Dedifferentiated amniotic fluid mesenchymal stem cell (primary cell): Measurements from ENCODE around the gene ATP13A4.

ENCODE experiments used
- DNase-seq: peaks from one replicate; pipeline ENCODE4 v3.0.0-alpha.2; 2016; ENCODE audit errors: extremely low spot score

Gene ATP13A4

GRCh38 chr3:193491026-193491425, 63.7 kb downstream of the ATP13A4 start:
- no peak for DNase-seq

GRCh38 chr3:193490580-193490979, 64.1 kb downstream of the ATP13A4 start:
- DNase-seq, result no peak

GRCh38 chr3:193489949-193490348, 64.7 kb downstream of the ATP13A4 start:
- no peak for DNase-seq

- no peak for DNase-seq
These were observed 66.0 kb downstream of the ATP13A4 start for GRCh38 chr3:193488741-193489140.

- no peak for DNase-seq
These were observed 70.6 kb downstream of the ATP13A4 start for GRCh38 chr3:193483988-193484539.

GRCh38 chr3:193481436-193481835, 73.3 kb downstream of the ATP13A4 start:
- DNase-seq, result no peak

DNA sequence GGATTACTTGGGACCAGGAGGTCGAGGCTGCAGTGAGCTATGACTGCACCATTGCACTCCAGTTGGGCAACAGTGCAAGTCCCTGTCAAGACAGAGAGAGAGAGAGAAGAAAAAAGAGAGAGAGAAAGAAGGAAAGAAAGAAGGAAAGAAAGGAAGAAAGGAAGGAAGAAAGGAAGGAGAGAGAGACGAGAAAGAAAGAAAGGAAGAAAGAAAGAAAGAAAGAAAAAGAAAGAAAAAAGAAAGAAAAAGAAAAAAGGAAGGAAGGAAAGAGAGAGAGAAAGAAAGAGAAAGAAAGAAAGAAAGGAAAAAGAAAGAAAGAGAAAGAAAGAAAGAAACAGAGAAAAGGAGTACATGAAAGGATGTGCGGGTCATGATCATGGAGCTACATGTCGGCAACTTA, 80.2 kb downstream of the ATP13A4 start:
- no peak for DNase-seq

DNA sequence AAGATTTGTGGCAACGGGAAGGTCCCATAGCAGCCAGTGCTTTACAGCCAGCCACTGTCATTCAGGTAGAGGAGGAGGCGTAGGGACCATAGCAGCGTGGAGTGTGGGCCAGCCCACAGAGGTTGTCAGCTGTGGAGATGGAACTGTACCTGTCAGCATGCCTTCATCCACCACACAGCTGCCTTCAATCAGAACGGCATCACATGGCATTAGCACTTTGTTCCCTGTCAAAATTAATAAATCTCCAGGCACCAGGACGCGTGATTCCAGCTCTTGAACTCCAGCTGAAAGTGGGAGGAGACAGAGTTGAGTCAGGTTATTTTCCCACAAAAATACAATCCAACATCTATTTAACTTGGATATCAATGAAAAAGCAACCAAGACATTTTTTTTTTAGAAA, 84.0 kb downstream of the ATP13A4 start:
- no peak for DNase-seq

DNA sequence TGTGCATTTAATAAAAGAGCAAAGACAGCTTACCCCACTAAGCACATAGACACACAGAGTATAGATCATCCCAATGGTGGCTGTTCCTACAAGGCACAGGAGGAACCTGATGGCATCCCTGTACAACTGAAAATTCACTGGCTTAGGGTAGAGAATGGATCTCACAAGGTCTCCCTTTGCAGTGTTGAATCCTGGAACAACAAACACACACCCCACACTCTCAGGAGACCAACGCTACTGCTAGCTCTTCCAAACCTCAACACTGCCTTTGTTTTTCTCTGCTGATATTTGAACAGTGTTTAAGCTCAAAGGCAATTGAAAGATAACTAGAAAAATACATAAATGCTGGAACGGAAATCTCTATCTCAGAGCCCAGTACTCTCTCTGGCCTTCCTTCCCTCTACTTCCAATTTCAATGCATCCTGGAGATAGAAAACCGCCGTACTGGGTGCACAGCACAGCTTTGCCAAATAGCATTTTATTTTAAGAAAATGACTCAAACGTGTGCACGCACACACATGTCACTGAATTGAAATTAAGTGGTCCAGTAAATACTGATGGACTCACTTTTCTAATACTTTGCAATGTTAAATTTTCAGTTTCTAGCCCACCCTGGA, 88.6 kb downstream of the ATP13A4 start:
- DNase-seq, result no peak

GRCh38 chr3:193464889-193465288, 89.8 kb downstream of the ATP13A4 start:
- DNase-seq, result no peak

DNA sequence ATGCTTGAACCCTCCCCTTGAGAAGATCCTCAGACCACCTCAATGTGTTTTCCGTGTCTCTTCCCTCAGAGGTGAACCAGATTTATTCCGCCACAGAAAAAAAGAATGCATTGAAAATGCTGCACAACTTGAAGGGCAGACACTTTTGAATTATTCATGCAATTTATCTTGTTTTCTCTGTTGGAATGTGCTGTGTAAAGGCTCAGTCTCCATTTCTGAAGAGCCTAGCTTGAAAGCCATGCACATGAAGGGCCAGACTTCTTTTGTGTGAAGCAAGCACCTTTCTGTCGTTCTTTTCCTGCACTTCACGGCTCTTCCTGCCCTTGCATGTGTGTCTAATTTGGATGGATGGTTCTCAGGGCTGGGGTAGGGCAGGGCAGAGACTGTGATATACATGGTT, 97.2 kb downstream of the ATP13A4 start:
- no peak for DNase-seq

DNA sequence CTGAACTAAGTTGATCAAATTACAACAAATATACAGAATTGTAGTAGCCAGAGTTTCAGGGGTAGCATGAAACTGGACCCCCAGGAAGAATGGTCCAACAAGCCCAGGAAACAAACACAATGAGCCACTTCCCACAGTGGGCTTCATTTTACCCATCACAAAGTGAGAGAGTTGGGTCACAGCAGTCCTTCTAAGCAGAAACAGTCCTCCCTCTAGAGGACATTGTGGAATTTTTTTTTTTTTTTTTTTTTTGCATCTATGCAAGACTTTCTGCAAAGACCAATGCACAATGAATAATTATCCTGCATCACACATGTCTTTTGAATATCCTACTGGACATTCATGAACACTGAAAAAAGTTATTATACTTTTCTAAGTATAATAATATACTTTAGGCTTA, 102.4 kb downstream of the ATP13A4 start:
- no peak for DNase-seq

DNA sequence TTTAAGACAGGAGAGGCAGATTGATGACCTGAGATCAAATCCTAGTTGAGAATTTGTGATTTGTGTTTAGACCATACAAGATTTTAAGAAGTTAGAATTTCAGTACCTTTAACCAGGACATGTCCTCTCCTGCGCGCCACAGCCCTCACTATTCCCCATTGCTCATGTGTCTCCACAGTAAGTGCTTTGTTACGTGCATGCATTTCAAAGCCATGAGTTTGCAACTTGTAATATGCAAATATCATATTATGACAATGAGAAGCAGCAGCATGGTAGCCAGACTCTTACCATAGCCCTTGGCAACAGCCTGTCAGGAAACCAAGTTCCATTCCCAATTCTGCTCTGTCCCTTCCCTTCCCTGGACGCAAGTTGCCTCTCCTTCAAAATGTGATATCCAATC, 102.8 kb downstream of the ATP13A4 start:
- DNase-seq, result no peak

GRCh38 chr3:193446965-193447602, 107.6 kb downstream of the ATP13A4 start:
- no peak for DNase-seq

DNA sequence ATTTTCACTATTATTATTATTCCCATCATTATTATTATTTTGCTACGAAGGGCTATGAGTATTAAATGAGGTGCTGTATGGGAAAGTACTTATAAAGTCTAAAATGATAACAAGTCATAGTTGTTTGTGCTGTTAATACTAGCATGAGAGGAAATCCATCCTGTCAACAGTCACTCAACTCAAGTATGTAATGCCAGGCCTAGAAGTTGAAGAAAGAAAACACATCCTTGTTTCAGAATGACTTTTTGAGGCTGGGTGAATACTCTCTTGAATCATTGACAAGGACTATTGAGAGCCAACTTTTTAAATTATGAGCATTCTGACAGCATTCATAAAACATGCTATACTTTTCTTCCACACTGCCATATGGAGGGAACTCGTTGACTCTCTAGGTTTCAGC, 115.3 kb downstream of the ATP13A4 start:
- no peak for DNase-seq

DNA sequence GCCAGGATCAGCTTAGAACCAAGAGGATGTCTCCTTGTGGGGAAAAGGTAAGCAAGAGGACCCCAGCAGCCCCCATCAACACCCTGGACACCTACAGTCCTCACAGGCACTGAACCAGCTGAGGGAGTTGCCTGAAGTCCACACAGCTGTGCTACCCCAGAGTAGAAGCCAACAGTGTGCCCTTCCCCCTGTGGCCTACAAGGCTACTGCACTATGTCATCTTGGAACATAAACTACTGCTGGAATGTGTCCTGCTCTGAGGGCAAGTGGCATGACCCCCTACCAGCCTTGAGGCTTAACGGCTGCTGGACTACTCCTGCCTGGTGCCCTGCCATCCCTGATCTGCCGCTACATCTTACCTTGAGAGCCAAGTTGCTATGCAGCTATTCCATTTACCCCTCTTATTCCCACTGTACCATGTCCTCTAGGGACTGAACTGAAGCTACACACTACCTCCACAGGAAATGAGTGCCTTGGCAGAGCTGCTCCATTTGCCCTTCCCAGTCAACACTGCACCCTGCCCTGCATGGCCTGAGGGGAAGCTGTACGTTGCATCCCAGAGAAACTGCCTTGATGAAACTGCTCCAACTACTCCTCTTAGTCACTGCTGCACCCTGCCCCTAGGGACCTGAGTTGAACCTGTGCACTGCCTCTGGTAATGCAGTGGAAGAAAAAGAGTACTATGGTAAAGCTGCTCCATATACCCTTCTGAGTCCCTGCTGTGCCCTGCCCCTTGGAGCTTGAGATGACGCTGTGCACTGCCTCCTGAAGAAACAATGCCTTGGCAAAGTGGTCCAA, 135.9 kb downstream of the ATP13A4 start:
- DNase-seq, result no peak

DNA sequence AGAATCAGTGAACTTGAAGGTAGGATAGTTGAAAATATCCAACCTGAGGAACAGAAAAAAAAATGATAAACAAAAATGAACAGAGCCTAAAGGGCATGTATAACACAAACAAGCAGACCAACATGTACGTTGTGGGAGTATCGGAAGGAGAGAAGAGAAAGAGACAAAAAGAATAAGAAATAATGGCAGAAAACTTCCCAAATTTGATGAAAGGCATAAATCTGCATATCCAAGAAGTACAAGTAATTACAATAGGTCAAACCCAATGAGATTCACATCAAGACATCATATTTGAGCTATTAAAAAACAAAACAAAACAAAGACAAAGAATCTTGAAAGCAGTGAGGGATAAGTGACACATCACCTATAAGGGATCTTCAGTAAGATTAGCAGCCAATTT, 138.1 kb downstream of the ATP13A4 start:
- no peak for DNase-seq

DNA sequence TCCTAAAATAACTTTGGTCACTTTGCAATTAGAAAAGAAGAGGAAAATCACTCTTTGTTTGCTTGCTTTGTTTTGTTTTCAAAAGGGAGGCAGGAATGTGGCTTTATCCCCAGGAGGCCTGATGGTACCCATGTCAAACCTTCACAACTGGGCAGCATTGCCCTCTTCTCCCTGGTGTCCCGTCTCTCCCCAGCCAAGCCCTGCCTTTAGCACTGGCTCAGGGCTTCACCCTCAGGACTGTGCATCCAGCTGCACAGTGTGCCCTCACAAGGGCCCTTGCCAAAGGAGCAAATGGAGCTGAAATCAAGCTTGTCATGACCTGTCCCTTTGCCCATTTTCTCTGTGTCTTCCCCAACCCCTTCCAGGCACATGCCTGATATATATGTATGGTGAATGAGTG, 147.0 kb downstream of the ATP13A4 start:
- DNase-seq, result no peak

DNA sequence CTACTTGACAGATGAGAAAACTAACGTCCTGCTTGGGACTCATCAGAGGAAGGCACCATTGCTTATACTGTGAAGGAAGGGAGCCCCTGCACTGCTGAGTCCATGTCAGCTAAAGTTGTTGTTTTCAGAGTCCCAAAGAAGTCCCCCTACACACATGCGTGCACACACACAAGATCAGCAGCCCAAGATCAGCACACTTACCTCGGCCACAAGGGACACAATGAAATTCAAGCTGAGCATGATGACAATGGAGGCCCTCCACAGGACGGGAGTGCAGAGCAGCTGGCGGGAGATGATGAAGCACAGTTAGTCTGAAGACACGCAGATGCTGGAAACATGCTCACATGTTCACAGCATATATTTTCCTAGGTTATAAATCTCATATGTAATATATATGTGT, 147.6 kb downstream of the ATP13A4 start:
- no peak for DNase-seq

DNA sequence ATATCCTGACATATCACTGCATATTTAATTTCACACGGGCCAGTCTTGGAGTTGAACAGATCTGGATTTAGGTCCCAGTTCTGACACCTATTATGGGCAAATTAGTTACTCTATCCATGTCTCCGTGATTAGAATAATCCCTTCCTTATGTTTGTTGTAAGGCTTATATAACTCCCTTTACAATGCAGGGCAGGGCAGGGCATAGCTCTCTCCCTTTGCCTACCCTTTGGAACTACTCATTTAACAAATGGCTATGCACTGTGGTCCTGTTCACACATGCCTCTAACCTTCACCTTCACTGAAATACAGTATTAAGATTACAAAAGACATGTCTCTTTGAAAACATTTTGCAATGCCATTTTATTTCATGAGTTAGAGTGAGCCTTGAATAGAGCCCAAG, 151.4 kb downstream of the ATP13A4 start:
- DNase-seq, result no peak

DNA sequence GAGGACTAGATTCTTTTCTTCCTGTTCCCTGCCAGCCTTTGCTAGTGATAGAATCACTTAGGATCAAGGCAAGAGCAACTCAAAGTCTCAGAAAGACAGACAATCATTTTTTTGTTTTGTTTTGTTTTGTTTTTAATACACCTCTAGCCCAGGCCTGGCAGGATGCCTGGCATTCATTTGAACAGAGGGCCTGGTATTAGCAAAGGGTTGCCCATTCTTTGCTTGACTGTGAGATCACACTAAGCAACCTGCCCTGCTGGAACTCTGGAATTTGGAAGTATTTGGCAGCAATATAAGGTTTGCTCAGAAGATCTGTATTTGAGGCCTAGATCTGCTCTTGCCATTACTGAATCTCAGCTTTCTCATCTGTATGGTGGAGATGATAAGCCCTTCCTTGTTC, 154.4 kb downstream of the ATP13A4 start:
- DNase-seq, result no peak

DNA sequence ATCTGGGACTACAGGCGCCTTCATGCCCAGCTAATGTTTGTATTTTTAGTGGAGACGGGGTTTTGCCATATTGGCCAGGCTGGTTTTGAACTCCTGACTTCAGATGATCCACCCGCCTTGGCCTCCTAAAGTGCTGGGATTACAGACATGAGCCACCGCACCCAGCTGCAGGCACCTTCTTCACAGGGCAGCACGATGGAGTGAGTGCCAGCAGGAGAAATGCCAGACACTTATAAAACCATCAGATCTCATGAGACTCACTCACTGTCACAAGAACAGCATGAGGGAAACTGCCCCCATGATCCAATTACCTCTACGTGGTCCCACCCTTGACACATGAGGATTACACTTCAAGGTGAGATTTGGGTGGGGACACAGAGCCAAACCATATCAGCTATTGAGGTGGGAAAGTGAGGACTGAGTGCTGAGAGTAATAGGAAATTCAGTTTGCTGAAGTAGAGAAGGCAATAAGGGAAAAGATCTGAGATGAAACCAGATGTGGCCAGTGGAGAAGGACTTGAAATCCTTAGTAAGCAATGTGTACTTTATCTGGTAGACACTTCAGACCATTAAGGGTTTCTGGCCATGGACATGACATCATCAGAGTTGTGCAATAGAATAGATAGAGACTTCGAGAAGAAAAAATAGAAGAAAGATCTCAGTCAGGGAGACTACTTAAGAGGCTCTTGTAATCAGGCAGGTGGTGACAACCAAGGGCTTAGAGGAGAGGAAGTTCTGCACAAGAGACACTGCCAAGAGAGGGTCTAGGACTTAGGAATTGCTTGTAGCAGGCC, 158.0 kb downstream of the ATP13A4 start:
- no peak for DNase-seq
